HG03025 (cell line): ENCODE results near the gene HNF1B.

Source experiments
- ATAC-seq: cut with Tn5 transposase; IDR thresholded peaks from one replicate; pipeline ENCODE4 v1.9.1; 2021; ENCODE audit warnings: mild to moderate bottlenecking, moderate library complexity; ENCODE audit not compliant: unreplicated experiment, low FRiP score

The HNF1B gene

GRCh38 chr17:37762666-37763065, 17.8 kb upstream of the HNF1B start:
- no peak for ATAC-seq

GRCh38 chr17:37761961-37762360, 17.1 kb upstream of the HNF1B start:
- no peak for ATAC-seq

GRCh38 chr17:37761059-37761458, 16.2 kb upstream of the HNF1B start:
- ATAC-seq: no peak

- no peak for ATAC-seq
Observed at GRCh38 chr17:37759014-37759637, 14.3 kb upstream of the HNF1B start.

GRCh38 chr17:37756051-37756450, 11.2 kb upstream of the HNF1B start:
- ATAC-seq: no peak

GRCh38 chr17:37755455-37755854, 10.6 kb upstream of the HNF1B start:
- no peak for ATAC-seq

- ATAC-seq: no peak
Observed at GRCh38 chr17:37754363-37754762, 9.5 kb upstream of the HNF1B start.

- no peak for ATAC-seq
Observed at GRCh38 chr17:37752482-37752881, 7.6 kb upstream of the HNF1B start.

GRCh38 chr17:37750768-37751475, 6.1 kb upstream of the HNF1B start:
- no peak for ATAC-seq

GRCh38 chr17:37750292-37750691, 5.4 kb upstream of the HNF1B start:
- no peak for ATAC-seq

GRCh38 chr17:37747222-37747621, 2.4 kb upstream of the HNF1B start:
- no peak for ATAC-seq

- no peak for ATAC-seq
Observed at GRCh38 chr17:37746617-37747016, 1.8 kb upstream of the HNF1B start.

- no peak for ATAC-seq
Observed at GRCh38 chr17:37745801-37746426, 1.1 kb upstream of the HNF1B start.

- ATAC-seq: no peak
Observed at GRCh38 chr17:37744633-37744927, 279 bp downstream of the HNF1B start.

- no peak for ATAC-seq
Observed at GRCh38 chr17:37743875-37744632, 805 bp downstream of the HNF1B start.

- ATAC-seq: no peak
Observed at GRCh38 chr17:37743612-37743874, 1.3 kb downstream of the HNF1B start.

GRCh38 chr17:37742762-37743611, 1.9 kb downstream of the HNF1B start:
- ATAC-seq: no peak

GRCh38 chr17:37742116-37742761, 2.6 kb downstream of the HNF1B start:
- no peak for ATAC-seq

GRCh38 chr17:37741341-37742115, 3.3 kb downstream of the HNF1B start:
- ATAC-seq: no peak

- ATAC-seq: no peak
Observed at GRCh38 chr17:37740915-37741314, 3.9 kb downstream of the HNF1B start.
